GM12878 (cell line): Measurements from ENCODE around the gene RAB40B. TPM values are rescaled to one million over a fixed set of nuclear protein-coding genes. Genes with fewer than 3 reads are reported as not detected.

Experiments
- ATAC-seq: fragments of 200-7000 bp; cut with Tn5 transposase; 3 replicates; pipeline ENCODE4 v1.9.1; 2020; ENCODE audit warnings: mild to moderate bottlenecking, moderate library complexity
- BruUV-seq: library from RNA; stranded (reverse); fragments of 400-500 nt; replicated peaks from 2 replicates; lab custom pipeline; 2021; lab: Mats Ljungman, UMichigan
- CTCF ChIA-PET: fragments of 300-600 bp; sonication (Branson Sonifier 250); formaldehyde crosslinking; extraction: SDS; loops from one replicate; lab custom pipeline; 2021; ENCODE audit warnings: inconsistent platforms; lab: Yijun Ruan, JAX
- POLR2A ChIA-PET: fragments of 350-600 bp; formaldehyde crosslinking; extraction: SDS; loops from one replicate; lab custom pipeline; 2021; ENCODE audit warnings: inconsistent platforms; lab: Charles Lee
- RAD21 ChIA-PET: fragments of 300-600 bp; sonication (Branson Sonifier 250); formaldehyde crosslinking; loops from one replicate; lab custom pipeline; 2023; ENCODE audit warnings: antibody characterized with exemption; ENCODE audit not compliant: unreplicated experiment; lab: Charles Lee
- SMC1A ChIA-PET: fragments of 300-600 bp; sonication (Branson Sonifier 250); formaldehyde crosslinking; loops from one replicate; lab custom pipeline; 2023; ENCODE audit not compliant: unreplicated experiment, uncharacterized antibody; lab: Charles Lee
- DNase-seq: peaks from one replicate; pipeline ENCODE4 v3.0.0-alpha.2; 2011; ENCODE audit warnings: low read depth, low spot score
- FAIRE-seq: peaks from 3 replicates; lab custom pipeline; 2011; peaks lifted over from hg19 to GRCh38; lab: Jason Lieb, UNC
- H2AFZ ChIP-seq: 2 replicates; pipeline ENCODE4 v1.6.0; 2011; ENCODE audit warnings: low read depth, low read length, control low read depth; ENCODE audit not compliant: control insufficient read depth
- H3K27ac ChIP-seq: 2 replicates; pipeline ENCODE4 v1.5.1; 2011; ENCODE audit warnings: control low read depth; ENCODE audit not compliant: control insufficient read depth, insufficient read depth
- H3K27me3 ChIP-seq, 2 experiments: replicated peaks in 1 of 2; 2 replicates each; pipeline versions ENCODE4 v1.6.0 to v1.6.1; 2011; ENCODE audit warnings: low read length in 1 of 2; ENCODE audit not compliant: control insufficient read depth in 2 of 2, insufficient read depth in 2 of 2
- H3K36me3 ChIP-seq, 2 experiments: 2 replicates each; pipeline ENCODE4 v1.5.1; 2011; ENCODE audit warnings: low read length in 1 of 2; ENCODE audit not compliant: control insufficient read depth in 2 of 2, insufficient read depth in 2 of 2
- H3K4me1 ChIP-seq: 2 replicates; pipeline ENCODE4 v1.6.1; 2011; ENCODE audit warnings: mild to moderate bottlenecking, low read length, moderate library complexity, mixed read lengths; ENCODE audit not compliant: control insufficient read depth, insufficient read depth
- H3K4me2 ChIP-seq: 2 replicates; pipeline ENCODE4 v1.6.0; 2011; ENCODE audit warnings: control low read depth; ENCODE audit not compliant: control insufficient read depth, insufficient read depth
- H3K4me3 ChIP-seq: fragments of 200-600 bp; sonication (generic); 2 replicates; pipeline ENCODE4 v1.5.1; 2016
- H3K79me2 ChIP-seq: 2 replicates; pipeline ENCODE4 v1.6.0; 2011; ENCODE audit warnings: low read length; ENCODE audit not compliant: control insufficient read depth, insufficient read depth
- H3K9ac ChIP-seq: 2 replicates; pipeline ENCODE4 v1.8.0; 2011; ENCODE audit warnings: low read length, control low read depth, mixed read lengths; ENCODE audit not compliant: control insufficient read depth, insufficient read depth
- H3K9me3 ChIP-seq: replicated peaks from 3 replicates; pipeline ENCODE4 v1.5.1; 2011; ENCODE audit warnings: mild to moderate bottlenecking, low read length; ENCODE audit not compliant: control insufficient read depth, insufficient read depth
- H4K20me1 ChIP-seq: 2 replicates; pipeline ENCODE4 v1.6.0; 2011; ENCODE audit not compliant: control insufficient read depth, insufficient read depth
- HCFC1 ChIP-seq: fragments of 150-350 bp; IDR thresholded peaks from 2 replicates; pipeline ENCODE4 v1.6.1; 2014; ENCODE audit warnings: low read length
- KDM1A ChIP-seq: fragments of 200-600 bp; sonication (generic); IDR thresholded peaks from 2 replicates; pipeline ENCODE4 v1.6.1; 2016; ENCODE audit warnings: borderline replicate concordance
- MTA3 ChIP-seq: IDR thresholded peaks from 2 replicates; pipeline ENCODE4 v1.6.1; 2012; ENCODE audit warnings: low read length, inconsistent platforms, borderline replicate concordance
- POLR2AphosphoS5 ChIP-seq: IDR thresholded peaks from 2 replicates; pipeline ENCODE4 v1.6.1; 2011; ENCODE audit warnings: mild to moderate bottlenecking, low read length, inconsistent platforms
- SMAD5 ChIP-seq: IDR thresholded peaks from 2 replicates; pipeline ENCODE4 v1.6.1; 2016; ENCODE audit warnings: antibody characterized with exemption, low read depth
- SPI1 ChIP-seq: IDR thresholded peaks from 2 replicates; pipeline ENCODE4 v1.6.1; 2011; ENCODE audit warnings: low read depth, mild to moderate bottlenecking, low read length, moderate library complexity, borderline replicate concordance; ENCODE audit not compliant: insufficient read depth
- SREBF2 ChIP-seq: IDR thresholded peaks from 2 replicates; pipeline ENCODE4 v1.6.1; 2012; ENCODE audit warnings: mild to moderate bottlenecking, low read length
- ZBED1 ChIP-seq: IDR thresholded peaks from 2 replicates; pipeline ENCODE4 v1.6.1; 2016; ENCODE audit warnings: borderline replicate concordance
- ZSCAN29 ChIP-seq: fragments of 450-650 bp; IDR thresholded peaks from 2 replicates; pipeline ENCODE4 v1.6.1; 2017; ENCODE audit warnings: mild to moderate bottlenecking, moderate library complexity
- WGBS: methylation state at CpG from one replicate; pipeline ENCODE4 v1.1.6; 2016; ENCODE audit warnings: low lambda C conversion rate; ENCODE audit not compliant: insufficient replicate concordance, insufficient coverage; ENCODE audit errors: missing lambda C conversion rate; 5-methylcytosine and 5-hydroxymethylcytosine counted together
- in situ Hi-C: fragments of 300-500 bp; cut with MboI; formaldehyde crosslinking; loops from 9 replicates; pipeline ENCODE4 v1.14.3; 2018; ENCODE audit warnings: mixed read lengths
- intact Hi-C: fragments of 100-400 bp; cut with micrococcal nuclease; formaldehyde crosslinking; loops from one replicate; pipeline ENCODE4 v1.14.2; 2022; ENCODE audit not compliant: unreplicated experiment
- polyA plus RNA-seq, 11 experiments: library from polyadenylated mRNA; depleted of rRNA in 4 of 11; unstranded in 6 of 11; stranded (reverse) in 5 of 11; fragments of >200 nt; fragmentation: Nextera tagmentation in 4 of 11; fragmentation: Illumina TruSeq in 1 of 11; extraction: Ambion mirVana in 4 of 11; extraction: Trizol in 1 of 11; gene quantifications; 1 replicate in 1 of 11; 2 replicates in 10 of 11; pipeline versions ENCODE4 v1.2.1 to v1.2.3, GENCODE V29; 2011 to 2016; ENCODE audit warnings: inconsistent platforms in 2 of 11, missing spikeins in 2 of 11, low read depth in 1 of 11
- total RNA-seq, 4 experiments: library from RNA; depleted of rRNA in 3 of 4; stranded (reverse); fragments of >200 nt in 3 of 4; fragmentation: Illumina TruSeq in 1 of 4; extraction: Trizol in 1 of 4; gene quantifications; 2 replicates each; pipeline versions ENCODE4 v1.2.1 to v1.2.3, GENCODE V29; 2013 to 2021
- TF ChIP-seq, protein P1 (sequence below): IDR thresholded peaks from 2 replicates; pipeline ENCODE4 v1.6.1; 2011; ENCODE audit warnings: low read depth, low read length, improper control_type of control experiment, borderline replicate concordance
- TF ChIP-seq, protein P2 (sequence below): fragments of 450-650 bp; IDR thresholded peaks from 2 replicates; pipeline ENCODE4 v1.6.1; 2017; ENCODE audit warnings: low read depth, mild to moderate bottlenecking, moderate library complexity
- TF ChIP-seq, protein P3 (sequence below): fragments of 450-650 bp; IDR thresholded peaks from 2 replicates; pipeline ENCODE4 v1.6.1; 2017; ENCODE audit warnings: mild to moderate bottlenecking, low read depth, inconsistent platforms; ENCODE audit not compliant: poor library complexity, severe bottlenecking

The RAB40B gene
- total and polyA plus RNA-seq, 10 of the 15 experiments (the other 5 are each of a cell fraction or from before 2014, with no cell fraction given) = 0.06 to 2.8 (median 1.4) TPM

DNA sequence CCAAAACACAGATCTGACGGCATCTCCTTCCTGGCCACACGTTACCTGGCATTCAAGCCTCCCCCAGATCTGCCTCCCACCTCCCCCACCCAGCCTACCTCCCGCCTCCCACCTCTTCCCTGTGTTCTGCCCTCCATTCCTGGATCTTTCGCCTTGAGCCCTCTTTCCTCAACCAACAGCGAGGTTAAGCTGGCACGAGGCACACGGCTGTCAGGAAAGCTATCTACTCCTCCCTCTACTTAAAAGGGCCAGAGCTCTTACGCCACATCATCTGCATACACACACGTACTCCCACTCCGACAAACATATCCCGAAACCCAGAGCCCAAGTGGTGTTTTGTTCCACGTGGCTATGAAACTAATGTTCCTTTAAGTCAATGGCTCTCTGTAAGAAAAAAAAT, 68.3 kb downstream of the RAB40B start (continued):
- TF ChIP-seq POLR2AphosphoS5 (no peak), KDM1A (no peak)

DNA sequence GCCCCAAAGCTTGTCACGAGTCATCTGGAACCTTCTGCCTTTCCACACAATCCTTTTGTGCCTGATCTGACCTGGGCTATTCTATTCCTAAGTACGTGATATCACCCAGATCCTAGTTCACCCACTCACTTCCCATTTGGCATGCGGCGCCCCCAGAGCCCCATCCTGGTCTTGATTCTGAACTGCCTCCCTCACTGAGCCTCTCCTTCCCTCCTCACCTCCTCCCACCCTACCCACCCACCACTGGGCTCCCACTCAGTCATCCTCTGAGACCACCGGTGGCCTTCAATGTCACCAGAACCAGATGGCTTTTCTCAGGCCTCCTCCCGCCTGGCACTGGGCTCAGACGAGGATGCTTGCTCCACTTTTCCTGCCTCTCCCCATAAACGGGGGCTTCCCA, 68.8 kb downstream of the RAB40B start:
- no peaks in the 10 kb centered on the region for H3K4me1 ChIP-seq
- no peak overlapping the region for H3K9ac ChIP-seq
- no peak overlapping the region for H3K27ac ChIP-seq
- intact Hi-C loops = no loop called here
- no peak for TF ChIP-seq SMAD5
- TF ChIP-seq HCFC1 = no peak
- TF ChIP-seq ZBED1 = no peak
- TF ChIP-seq, protein P1, sequence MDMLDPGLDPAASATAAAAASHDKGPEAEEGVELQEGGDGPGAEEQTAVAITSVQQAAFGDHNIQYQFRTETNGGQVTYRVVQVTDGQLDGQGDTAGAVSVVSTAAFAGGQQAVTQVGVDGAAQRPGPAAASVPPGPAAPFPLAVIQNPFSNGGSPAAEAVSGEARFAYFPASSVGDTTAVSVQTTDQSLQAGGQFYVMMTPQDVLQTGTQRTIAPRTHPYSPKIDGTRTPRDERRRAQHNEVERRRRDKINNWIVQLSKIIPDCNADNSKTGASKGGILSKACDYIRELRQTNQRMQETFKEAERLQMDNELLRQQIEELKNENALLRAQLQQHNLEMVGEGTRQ = no peak
- TF ChIP-seq, protein P2, sequence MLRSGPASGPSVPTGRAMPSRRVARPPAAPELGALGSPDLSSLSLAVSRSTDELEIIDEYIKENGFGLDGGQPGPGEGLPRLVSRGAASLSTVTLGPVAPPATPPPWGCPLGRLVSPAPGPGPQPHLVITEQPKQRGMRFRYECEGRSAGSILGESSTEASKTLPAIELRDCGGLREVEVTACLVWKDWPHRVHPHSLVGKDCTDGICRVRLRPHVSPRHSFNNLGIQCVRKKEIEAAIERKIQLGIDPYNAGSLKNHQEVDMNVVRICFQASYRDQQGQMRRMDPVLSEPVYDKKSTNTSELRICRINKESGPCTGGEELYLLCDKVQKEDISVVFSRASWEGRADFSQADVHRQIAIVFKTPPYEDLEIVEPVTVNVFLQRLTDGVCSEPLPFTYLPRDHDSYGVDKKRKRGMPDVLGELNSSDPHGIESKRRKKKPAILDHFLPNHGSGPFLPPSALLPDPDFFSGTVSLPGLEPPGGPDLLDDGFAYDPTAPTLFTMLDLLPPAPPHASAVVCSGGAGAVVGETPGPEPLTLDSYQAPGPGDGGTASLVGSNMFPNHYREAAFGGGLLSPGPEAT = no peak
- no peak for TF ChIP-seq SPI1
- no peak for TF ChIP-seq MTA3
- TF ChIP-seq SREBF2 = no peak
- no peak for TF ChIP-seq ZSCAN29
- TF ChIP-seq, protein P3, sequence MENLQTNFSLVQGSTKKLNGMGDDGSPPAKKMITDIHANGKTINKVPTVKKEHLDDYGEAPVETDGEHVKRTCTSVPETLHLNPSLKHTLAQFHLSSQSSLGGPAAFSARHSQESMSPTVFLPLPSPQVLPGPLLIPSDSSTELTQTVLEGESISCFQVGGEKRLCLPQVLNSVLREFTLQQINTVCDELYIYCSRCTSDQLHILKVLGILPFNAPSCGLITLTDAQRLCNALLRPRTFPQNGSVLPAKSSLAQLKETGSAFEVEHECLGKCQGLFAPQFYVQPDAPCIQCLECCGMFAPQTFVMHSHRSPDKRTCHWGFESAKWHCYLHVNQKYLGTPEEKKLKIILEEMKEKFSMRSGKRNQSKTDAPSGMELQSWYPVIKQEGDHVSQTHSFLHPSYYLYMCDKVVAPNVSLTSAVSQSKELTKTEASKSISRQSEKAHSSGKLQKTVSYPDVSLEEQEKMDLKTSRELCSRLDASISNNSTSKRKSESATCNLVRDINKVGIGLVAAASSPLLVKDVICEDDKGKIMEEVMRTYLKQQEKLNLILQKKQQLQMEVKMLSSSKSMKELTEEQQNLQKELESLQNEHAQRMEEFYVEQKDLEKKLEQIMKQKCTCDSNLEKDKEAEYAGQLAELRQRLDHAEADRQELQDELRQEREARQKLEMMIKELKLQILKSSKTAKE = no peak
- no peak overlapping the region for H3K4me3 ChIP-seq
- no peak overlapping the region for H2AFZ ChIP-seq
- ChIA-PET RAD21 (no interaction called here), CTCF (no interaction called here), SMC1A (no interaction called here), POLR2A (no interaction called here)
- DNase-seq (no peak), FAIRE-seq (no peak), ATAC-seq (no peak)
- H4K20me1 ChIP-seq = peaks cover 3% of the 10 kb centered on the region
- H3K9me3 ChIP-seq = no peaks in the 10 kb centered on the region
- WGBS = 79% methylated on average over 7 of the region's 8 CpGs
- BruUV-seq = no TSS peak
- in situ Hi-C loops = no loop called here
- no peak overlapping the region for H3K4me2 ChIP-seq
- peaks cover 12 to 15% of the 10 kb centered on the region in 2 experiments for H3K36me3 ChIP-seq
- H3K27me3 ChIP-seq = no peaks in the 10 kb centered on the region
- H3K79me2 ChIP-seq = peaks cover 16% of the 10 kb centered on the region
